ENCODE data around the gene DEFB113. TPM values are rescaled to one million over a fixed set of nuclear protein-coding genes. Genes with fewer than 3 reads are reported as not detected.

DEFB113 gene
- total RNA-seq, 1 experiment from 2014 or later, result not detected

GRCh38 chr6:49937811-49938210, 31.6 kb downstream of the DEFB113 start:
- no peaks in the 10 kb centered on the region for H3K27me3 ChIP-seq (ENCODE audit: insufficient read depth, low read depth)
- H2AFZ ChIP-seq, result no peak overlapping the region
- H3K4me2 ChIP-seq, result no peak overlapping the region
- H3K9me2 ChIP-seq (ENCODE audit: insufficient read depth), result no peaks in the 10 kb centered on the region
- no peak for TF ChIP-seq CTCF (conservative IDR thresholded peaks at IDR 0.05)
- no peak for TF ChIP-seq EZH2 (IDR thresholded peaks at IDR 0.05; ENCODE audit: low read depth)
- intact Hi-C loops (cut with micrococcal nuclease; ENCODE audit: unreplicated experiment), result no loop called here
- no peaks in the 10 kb centered on the region for H4K20me1 ChIP-seq (ENCODE audit: insufficient read depth)
- no peak overlapping the region for H3K4me3 ChIP-seq
- CTCF ChIA-PET, result no interaction called here
- no peaks in the 10 kb centered on the region for H3K9me3 ChIP-seq (ENCODE audit: insufficient read depth, low read depth)
- no peaks in the 10 kb centered on the region for H3F3A ChIP-seq (ENCODE audit: insufficient read depth, low read depth)
- no peak for DNase-seq
- H3K36me3 ChIP-seq (ENCODE audit: low read depth), result no peaks in the 10 kb centered on the region
- no TSS peak for BruUV-seq (replicated peaks)
- no peaks in the 10 kb centered on the region for H3K79me2 ChIP-seq (ENCODE audit: low read depth)
- no peak overlapping the region for H3K27ac ChIP-seq
- POLR2A ChIA-PET (ENCODE audit: unreplicated experiment), result no interaction called here
- no peaks in the 10 kb centered on the region for H3K4me1 ChIP-seq (replicated peaks; ENCODE audit: insufficient read depth)

GRCh38 chr6:49937017-49937416, 32.4 kb downstream of the DEFB113 start:
- Histone ChIP-seq H3K36me3 (ENCODE audit: low read depth) (no peaks in the 10 kb centered on the region), H3K27ac (no peak overlapping the region), H3K79me2 (ENCODE audit: low read depth) (no peaks in the 10 kb centered on the region), H3K9me3 (ENCODE audit: insufficient read depth, low read depth) (no peaks in the 10 kb centered on the region), H3K27me3 (ENCODE audit: insufficient read depth, low read depth) (no peaks in the 10 kb centered on the region), H2AFZ (no peak overlapping the region), H3K4me2 (no peak overlapping the region), H3K9me2 (ENCODE audit: insufficient read depth) (no peaks in the 10 kb centered on the region), H3K4me1 (replicated peaks; ENCODE audit: insufficient read depth) (no peaks in the 10 kb centered on the region), H3K4me3 (no peak overlapping the region), H3F3A (ENCODE audit: insufficient read depth, low read depth) (no peaks in the 10 kb centered on the region), H4K20me1 (ENCODE audit: insufficient read depth) (no peaks in the 10 kb centered on the region)
- no peak for DNase-seq
- CTCF ChIA-PET, result no interaction called here
- POLR2A ChIA-PET (ENCODE audit: unreplicated experiment), result no interaction called here
- intact Hi-C loops (cut with micrococcal nuclease; ENCODE audit: unreplicated experiment), result no loop called here
- BruUV-seq (replicated peaks), result no TSS peak
- no peak for TF ChIP-seq EZH2 (IDR thresholded peaks at IDR 0.05; ENCODE audit: low read depth)
- TF ChIP-seq CTCF (conservative IDR thresholded peaks at IDR 0.05), result no peak

GRCh38 chr6:49935387-49935786, 34.0 kb downstream of the DEFB113 start:
- H3K9me2 ChIP-seq (ENCODE audit: insufficient read depth), result no peaks in the 10 kb centered on the region
- H3K9me3 ChIP-seq (ENCODE audit: insufficient read depth, low read depth), result no peaks in the 10 kb centered on the region
- intact Hi-C loops (cut with micrococcal nuclease; ENCODE audit: unreplicated experiment), result no loop called here
- no peaks in the 10 kb centered on the region for H3K27me3 ChIP-seq (ENCODE audit: insufficient read depth, low read depth)
- POLR2A ChIA-PET (ENCODE audit: unreplicated experiment), result no interaction called here
- CTCF ChIA-PET, result no interaction called here
- no peak overlapping the region for H3K27ac ChIP-seq
- H3K4me3 ChIP-seq, result no peak overlapping the region
- H3K36me3 ChIP-seq (ENCODE audit: low read depth), result no peaks in the 10 kb centered on the region
- no TSS peak for BruUV-seq (replicated peaks)
- H2AFZ ChIP-seq, result no peak overlapping the region
- H3K79me2 ChIP-seq (ENCODE audit: low read depth), result no peaks in the 10 kb centered on the region
- TF ChIP-seq CTCF (conservative IDR thresholded peaks at IDR 0.05) (no peak), EZH2 (IDR thresholded peaks at IDR 0.05; ENCODE audit: low read depth) (no peak)
- H3F3A ChIP-seq (ENCODE audit: insufficient read depth, low read depth), result no peaks in the 10 kb centered on the region
- no peaks in the 10 kb centered on the region for H3K4me1 ChIP-seq (replicated peaks; ENCODE audit: insufficient read depth)
- no peak overlapping the region for H3K4me2 ChIP-seq
- DNase-seq, result no peak
- H4K20me1 ChIP-seq (ENCODE audit: insufficient read depth), result no peaks in the 10 kb centered on the region

Data from PC-9 (cell line).